ENCODE results near the gene KCNC1. TPM values are rescaled to one million over a fixed set of nuclear protein-coding genes. Genes with fewer than 3 reads are reported as not detected.

The KCNC1 gene
- total and polyA plus RNA-seq, 2 donors (not counting 1 experiment from before 2014, with no cell fraction given) = under 0.01 TPM; not detected in 1

DNA sequence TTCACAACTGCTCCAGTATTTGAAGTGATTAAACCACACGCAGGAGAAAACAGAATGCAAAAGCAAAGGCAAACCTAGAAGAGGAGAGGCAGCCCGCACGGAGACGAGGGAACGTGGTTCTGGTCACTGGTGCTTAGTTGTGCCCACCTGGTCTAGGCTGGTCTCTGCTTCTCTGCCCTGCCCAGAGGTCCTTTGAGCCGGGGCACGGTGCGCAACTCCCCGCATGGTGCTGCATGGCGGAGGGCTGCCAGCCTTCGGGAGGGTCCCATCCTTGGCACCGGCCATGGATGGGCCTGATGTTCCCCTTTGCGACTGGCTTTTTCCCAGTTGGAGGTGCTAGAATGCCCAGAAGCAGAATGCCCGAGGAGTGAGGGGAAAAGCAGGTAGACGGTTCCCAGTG is 46.1 kb downstream of the KCNC1 start:
- no peak overlapping the region for H3K4me2 ChIP-seq (ENCODE audit: extremely low read depth, insufficient read depth, low read length)
- TF ChIP-seq, protein P1, sequence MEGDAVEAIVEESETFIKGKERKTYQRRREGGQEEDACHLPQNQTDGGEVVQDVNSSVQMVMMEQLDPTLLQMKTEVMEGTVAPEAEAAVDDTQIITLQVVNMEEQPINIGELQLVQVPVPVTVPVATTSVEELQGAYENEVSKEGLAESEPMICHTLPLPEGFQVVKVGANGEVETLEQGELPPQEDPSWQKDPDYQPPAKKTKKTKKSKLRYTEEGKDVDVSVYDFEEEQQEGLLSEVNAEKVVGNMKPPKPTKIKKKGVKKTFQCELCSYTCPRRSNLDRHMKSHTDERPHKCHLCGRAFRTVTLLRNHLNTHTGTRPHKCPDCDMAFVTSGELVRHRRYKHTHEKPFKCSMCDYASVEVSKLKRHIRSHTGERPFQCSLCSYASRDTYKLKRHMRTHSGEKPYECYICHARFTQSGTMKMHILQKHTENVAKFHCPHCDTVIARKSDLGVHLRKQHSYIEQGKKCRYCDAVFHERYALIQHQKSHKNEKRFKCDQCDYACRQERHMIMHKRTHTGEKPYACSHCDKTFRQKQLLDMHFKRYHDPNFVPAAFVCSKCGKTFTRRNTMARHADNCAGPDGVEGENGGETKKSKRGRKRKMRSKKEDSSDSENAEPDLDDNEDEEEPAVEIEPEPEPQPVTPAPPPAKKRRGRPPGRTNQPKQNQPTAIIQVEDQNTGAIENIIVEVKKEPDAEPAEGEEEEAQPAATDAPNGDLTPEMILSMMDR (conservative IDR thresholded peaks at IDR 0.05 in 1 of 2, IDR thresholded peaks at IDR 0.05 in 1 of 2; ENCODE audit: low read depth in 1 of 2, low read length in 2 of 2) = no peak
- no peak for TF ChIP-seq EZH2 (IDR thresholded peaks at IDR 0.05; ENCODE audit: low read length, missing control alignments)
- H3K9me3 ChIP-seq (ENCODE audit: control insufficient read depth, insufficient read depth, low read depth, low read length) = no peaks in the 10 kb centered on the region
- no peaks in the 10 kb centered on the region for H3K79me2 ChIP-seq (ENCODE audit: control insufficient read depth, insufficient read depth, low read length)
- no peak overlapping the region for H3K27ac ChIP-seq (ENCODE audit: insufficient read depth, low read length)
- no peak for DNase-seq (ENCODE audit: low read depth in 2 of 2)
- no peak overlapping the region for H2AFZ ChIP-seq (ENCODE audit: low read length)
- H3K36me3 ChIP-seq (ENCODE audit: control insufficient read depth, insufficient read depth, low read length) = no peaks in the 10 kb centered on the region
- H3K27me3 ChIP-seq (ENCODE audit: control insufficient read depth, insufficient read depth, low read length) = peaks cover 4% of the 10 kb centered on the region
- H3K4me1 ChIP-seq (ENCODE audit: control insufficient read depth, extremely low read depth, insufficient read depth, low read length) = no peaks in the 10 kb centered on the region
- H3K4me3 ChIP-seq (replicated peaks in 1 of 4; ENCODE audit: control extremely low read depth in 1 of 4, insufficient read depth in 1 of 4, low read depth in 3 of 4, low read length in 4 of 4) = no peak overlapping the region
- no peak overlapping the region for H3K9ac ChIP-seq (ENCODE audit: insufficient read depth, low read length)
- no peaks in the 10 kb centered on the region for H4K20me1 ChIP-seq (ENCODE audit: control insufficient read depth, extremely low read depth, insufficient read depth, low read length)

DNA sequence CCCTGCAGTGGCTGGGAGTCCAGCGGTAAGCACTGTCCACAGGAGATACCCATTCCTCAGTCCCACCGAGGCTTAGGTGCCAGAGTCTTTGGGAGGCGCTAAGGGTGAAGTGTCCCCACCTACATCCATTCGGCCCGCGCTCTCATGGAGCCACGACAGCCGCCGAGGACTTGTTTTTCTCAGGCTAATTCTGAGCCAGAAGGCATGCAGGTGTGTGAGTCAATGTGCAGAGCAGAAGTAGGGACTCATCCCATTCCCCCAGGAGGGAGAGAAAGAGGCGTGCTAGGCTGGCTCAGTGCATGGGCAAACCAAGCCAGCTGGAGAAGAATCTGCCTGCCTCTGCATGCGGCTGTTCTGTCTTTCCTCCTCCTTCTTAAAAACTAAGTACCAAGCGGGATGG is 46.6 kb downstream of the KCNC1 start:
- no peaks in the 10 kb centered on the region for H4K20me1 ChIP-seq (ENCODE audit: control insufficient read depth, extremely low read depth, insufficient read depth, low read length)
- TF ChIP-seq, protein P1 (conservative IDR thresholded peaks at IDR 0.05 in 1 of 2, IDR thresholded peaks at IDR 0.05 in 1 of 2; ENCODE audit: low read depth in 1 of 2, low read length in 2 of 2) = no peak
- TF ChIP-seq EZH2 (IDR thresholded peaks at IDR 0.05; ENCODE audit: low read length, missing control alignments) = no peak
- H3K27ac ChIP-seq (ENCODE audit: insufficient read depth, low read length) = no peak overlapping the region
- H3K79me2 ChIP-seq (ENCODE audit: control insufficient read depth, insufficient read depth, low read length) = no peaks in the 10 kb centered on the region
- H3K4me3 ChIP-seq (replicated peaks in 1 of 4; ENCODE audit: control extremely low read depth in 1 of 4, insufficient read depth in 1 of 4, low read depth in 3 of 4, low read length in 4 of 4) = no peak overlapping the region
- H3K9me3 ChIP-seq (ENCODE audit: control insufficient read depth, insufficient read depth, low read depth, low read length) = no peaks in the 10 kb centered on the region
- no peaks in the 10 kb centered on the region for H3K36me3 ChIP-seq (ENCODE audit: control insufficient read depth, insufficient read depth, low read length)
- H3K9ac ChIP-seq (ENCODE audit: insufficient read depth, low read length) = no peak overlapping the region
- H3K4me2 ChIP-seq (ENCODE audit: extremely low read depth, insufficient read depth, low read length) = no peak overlapping the region
- no peak overlapping the region for H2AFZ ChIP-seq (ENCODE audit: low read length)
- no peaks in the 10 kb centered on the region for H3K4me1 ChIP-seq (ENCODE audit: control insufficient read depth, extremely low read depth, insufficient read depth, low read length)
- no peak for DNase-seq (ENCODE audit: low read depth in 2 of 2)
- H3K27me3 ChIP-seq (ENCODE audit: control insufficient read depth, insufficient read depth, low read length) = peaks cover 4% of the 10 kb centered on the region

DNA sequence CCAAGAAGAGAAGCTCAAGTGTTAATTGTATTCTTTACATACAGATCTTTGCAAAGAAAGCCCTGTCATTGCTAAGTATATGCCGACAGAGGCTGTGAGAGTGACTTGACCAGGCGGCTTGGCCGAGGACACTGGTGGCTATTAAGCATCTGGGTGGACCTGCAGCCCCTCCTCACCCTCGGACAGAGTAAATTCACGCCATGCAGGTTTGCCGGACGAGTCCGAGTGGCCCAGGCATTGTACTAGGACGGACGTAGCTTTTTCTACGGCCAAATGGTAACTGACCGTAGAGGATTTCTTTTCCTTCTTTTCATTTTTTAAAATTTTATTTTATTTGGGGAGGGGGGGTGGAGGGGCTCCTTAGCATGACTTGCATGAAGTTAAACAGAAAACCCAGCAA is 47.0 kb downstream of the KCNC1 start:
- no peak for DNase-seq (ENCODE audit: low read depth in 2 of 2)
- H3K79me2 ChIP-seq (ENCODE audit: control insufficient read depth, insufficient read depth, low read length) = no peaks in the 10 kb centered on the region
- no peaks in the 10 kb centered on the region for H4K20me1 ChIP-seq (ENCODE audit: control insufficient read depth, extremely low read depth, insufficient read depth, low read length)
- no peaks in the 10 kb centered on the region for H3K9me3 ChIP-seq (ENCODE audit: control insufficient read depth, insufficient read depth, low read depth, low read length)
- no peak overlapping the region for H3K4me3 ChIP-seq (replicated peaks in 1 of 4; ENCODE audit: control extremely low read depth in 1 of 4, insufficient read depth in 1 of 4, low read depth in 3 of 4, low read length in 4 of 4)
- no peaks in the 10 kb centered on the region for H3K36me3 ChIP-seq (ENCODE audit: control insufficient read depth, insufficient read depth, low read length)
- H2AFZ ChIP-seq (ENCODE audit: low read length) = no peak overlapping the region
- no peak overlapping the region for H3K9ac ChIP-seq (ENCODE audit: insufficient read depth, low read length)
- TF ChIP-seq, protein P1 (conservative IDR thresholded peaks at IDR 0.05 in 1 of 2, IDR thresholded peaks at IDR 0.05 in 1 of 2; ENCODE audit: low read depth in 1 of 2, low read length in 2 of 2) = no peak
- TF ChIP-seq EZH2 (IDR thresholded peaks at IDR 0.05; ENCODE audit: low read length, missing control alignments) = no peak
- peaks cover 4% of the 10 kb centered on the region for H3K27me3 ChIP-seq (ENCODE audit: control insufficient read depth, insufficient read depth, low read length)
- no peak overlapping the region for H3K27ac ChIP-seq (ENCODE audit: insufficient read depth, low read length)
- H3K4me2 ChIP-seq (ENCODE audit: extremely low read depth, insufficient read depth, low read length) = no peak overlapping the region
- H3K4me1 ChIP-seq (ENCODE audit: control insufficient read depth, extremely low read depth, insufficient read depth, low read length) = no peaks in the 10 kb centered on the region
